Measurements from ENCODE around the gene PDE3A. TPM values are rescaled to one million over a fixed set of nuclear protein-coding genes. Genes with fewer than 3 reads are reported as not detected.

Gene PDE3A
- total RNA-seq, 2 experiments from 2014 or later, result not detected

- ChIA-PET CTCF (no interaction called here), POLR2A (no interaction called here)
- Mint-ChIP-seq H3K9me3 (no peaks in the 10 kb centered on the region), H3K4me1 (no peaks in the 10 kb centered on the region), H3K4me3 (no peak overlapping the region), H3K27ac (no peak overlapping the region), H3K36me3 (ENCODE audit: low read depth) (no peaks in the 10 kb centered on the region), H3K27me3 (no peaks in the 10 kb centered on the region)
- no peak for DNase-seq
These were observed 117.9 kb downstream of the PDE3A start for GRCh38 chr12:20486233-20486632.

- Mint-ChIP-seq H3K36me3 (ENCODE audit: low read depth) (no peaks in the 10 kb centered on the region), H3K4me3 (no peak overlapping the region), H3K27me3 (no peaks in the 10 kb centered on the region), H3K4me1 (peaks cover 5% of the 10 kb centered on the region), H3K9me3 (no peaks in the 10 kb centered on the region), H3K27ac (no peak overlapping the region)
- ChIA-PET POLR2A (no interaction called here), CTCF (no interaction called here)
- no peak for DNase-seq
These were observed 119.2 kb downstream of the PDE3A start for GRCh38 chr12:20487519-20487918.

GRCh38 chr12:20489645-20490044 lies 121.3 kb downstream of the PDE3A start:
- peaks cover 5% of the 10 kb centered on the region for H3K4me1 Mint-ChIP-seq
- no peaks in the 10 kb centered on the region for H3K9me3 Mint-ChIP-seq
- POLR2A ChIA-PET, result no interaction called here
- CTCF ChIA-PET, result no interaction called here
- no peak overlapping the region for H3K27ac Mint-ChIP-seq
- H3K4me3 Mint-ChIP-seq, result no peak overlapping the region
- DNase-seq, result no peak
- no peaks in the 10 kb centered on the region for H3K27me3 Mint-ChIP-seq
- H3K36me3 Mint-ChIP-seq (ENCODE audit: low read depth), result no peaks in the 10 kb centered on the region

GRCh38 chr12:20490213-20490612 lies 121.9 kb downstream of the PDE3A start:
- no peaks in the 10 kb centered on the region for H3K27me3 Mint-ChIP-seq
- CTCF ChIA-PET, result no interaction called here
- H3K36me3 Mint-ChIP-seq (ENCODE audit: low read depth), result no peaks in the 10 kb centered on the region
- H3K9me3 Mint-ChIP-seq, result no peaks in the 10 kb centered on the region
- H3K4me1 Mint-ChIP-seq, result peaks cover 5% of the 10 kb centered on the region
- POLR2A ChIA-PET, result no interaction called here
- H3K4me3 Mint-ChIP-seq, result no peak overlapping the region
- no peak for DNase-seq
- no peak overlapping the region for H3K27ac Mint-ChIP-seq

- ChIA-PET CTCF (no interaction called here), POLR2A (no interaction called here)
- Mint-ChIP-seq H3K9me3 (no peaks in the 10 kb centered on the region), H3K4me1 (peaks cover 5% of the 10 kb centered on the region), H3K4me3 (no peak overlapping the region), H3K27ac (no peak overlapping the region), H3K27me3 (no peaks in the 10 kb centered on the region), H3K36me3 (ENCODE audit: low read depth) (no peaks in the 10 kb centered on the region)
- no peak for DNase-seq
These were observed 123.0 kb downstream of the PDE3A start for GRCh38 chr12:20491290-20491689.

- no peak overlapping the region for H3K27ac Mint-ChIP-seq
- no peaks in the 10 kb centered on the region for H3K27me3 Mint-ChIP-seq
- no peaks in the 10 kb centered on the region for H3K36me3 Mint-ChIP-seq (ENCODE audit: low read depth)
- peaks cover 5% of the 10 kb centered on the region for H3K4me1 Mint-ChIP-seq
- ChIA-PET POLR2A (no interaction called here), CTCF (interaction anchor here (0.6 kb wide), 1 partner anchor 1182 kb away, joined by 3 read pairs; no protein-coding TSS in a partner anchor)
- no peaks in the 10 kb centered on the region for H3K9me3 Mint-ChIP-seq
- DNase-seq, result no peak
- H3K4me3 Mint-ChIP-seq, result no peak overlapping the region
These were observed 124.0 kb downstream of the PDE3A start for GRCh38 chr12:20492251-20492760.

GRCh38 chr12:20493934-20494333 lies 125.6 kb downstream of the PDE3A start:
- H3K4me3 Mint-ChIP-seq, result no peak overlapping the region
- DNase-seq, result no peak
- H3K36me3 Mint-ChIP-seq (ENCODE audit: low read depth), result no peaks in the 10 kb centered on the region
- ChIA-PET CTCF (no interaction called here), POLR2A (no interaction called here)
- no peaks in the 10 kb centered on the region for H3K27me3 Mint-ChIP-seq
- H3K27ac Mint-ChIP-seq, result no peak overlapping the region
- peaks cover 5% of the 10 kb centered on the region for H3K4me1 Mint-ChIP-seq
- H3K9me3 Mint-ChIP-seq, result no peaks in the 10 kb centered on the region

GRCh38 chr12:20494851-20495250 lies 126.5 kb downstream of the PDE3A start:
- no peak for DNase-seq
- Mint-ChIP-seq H3K27me3 (no peaks in the 10 kb centered on the region), H3K9me3 (no peaks in the 10 kb centered on the region), H3K36me3 (ENCODE audit: low read depth) (no peaks in the 10 kb centered on the region), H3K4me3 (no peak overlapping the region), H3K4me1 (peaks cover 5% of the 10 kb centered on the region), H3K27ac (no peak overlapping the region)
- POLR2A ChIA-PET, result no interaction called here
- CTCF ChIA-PET, result no interaction called here

- Mint-ChIP-seq H3K4me3 (no peak overlapping the region), H3K9me3 (no peaks in the 10 kb centered on the region), H3K4me1 (peaks cover 5% of the 10 kb centered on the region), H3K36me3 (ENCODE audit: low read depth) (no peaks in the 10 kb centered on the region), H3K27ac (no peak overlapping the region), H3K27me3 (no peaks in the 10 kb centered on the region)
- no peak for DNase-seq
- CTCF ChIA-PET, result no interaction called here
- POLR2A ChIA-PET, result no interaction called here
These were observed 127.7 kb downstream of the PDE3A start for GRCh38 chr12:20495997-20496396.

- no peak overlapping the region for H3K4me3 Mint-ChIP-seq
- H3K27ac Mint-ChIP-seq, result no peak overlapping the region
- no peaks in the 10 kb centered on the region for H3K36me3 Mint-ChIP-seq (ENCODE audit: low read depth)
- no peaks in the 10 kb centered on the region for H3K27me3 Mint-ChIP-seq
- DNase-seq, result no peak
- CTCF ChIA-PET, result no interaction called here
- H3K4me1 Mint-ChIP-seq, result no peaks in the 10 kb centered on the region
- POLR2A ChIA-PET, result no interaction called here
- H3K9me3 Mint-ChIP-seq, result no peaks in the 10 kb centered on the region
These were observed 129.4 kb downstream of the PDE3A start for GRCh38 chr12:20497707-20498106.

GRCh38 chr12:20501958-20502357 lies 133.6 kb downstream of the PDE3A start:
- H3K4me3 Mint-ChIP-seq, result no peak overlapping the region
- no peaks in the 10 kb centered on the region for H3K27me3 Mint-ChIP-seq
- no peaks in the 10 kb centered on the region for H3K4me1 Mint-ChIP-seq
- ChIA-PET POLR2A (no interaction called here), CTCF (no interaction called here)
- DNase-seq, result no peak
- no peaks in the 10 kb centered on the region for H3K36me3 Mint-ChIP-seq (ENCODE audit: low read depth)
- H3K27ac Mint-ChIP-seq, result no peak overlapping the region
- no peaks in the 10 kb centered on the region for H3K9me3 Mint-ChIP-seq

GRCh38 chr12:20503858-20504257 lies 135.5 kb downstream of the PDE3A start:
- Mint-ChIP-seq H3K27ac (no peak overlapping the region), H3K36me3 (ENCODE audit: low read depth) (no peaks in the 10 kb centered on the region), H3K9me3 (no peaks in the 10 kb centered on the region), H3K27me3 (no peaks in the 10 kb centered on the region), H3K4me1 (no peaks in the 10 kb centered on the region), H3K4me3 (no peak overlapping the region)
- ChIA-PET CTCF (no interaction called here), POLR2A (no interaction called here)
- no peak for DNase-seq

GRCh38 chr12:20505056-20505455 lies 136.7 kb downstream of the PDE3A start:
- Mint-ChIP-seq H3K4me3 (no peak overlapping the region), H3K9me3 (no peaks in the 10 kb centered on the region), H3K4me1 (no peaks in the 10 kb centered on the region), H3K27ac (no peak overlapping the region), H3K36me3 (ENCODE audit: low read depth) (no peaks in the 10 kb centered on the region), H3K27me3 (no peaks in the 10 kb centered on the region)
- POLR2A ChIA-PET, result no interaction called here
- no peak for DNase-seq
- CTCF ChIA-PET, result no interaction called here

- DNase-seq, result no peak
- H3K4me1 Mint-ChIP-seq, result no peaks in the 10 kb centered on the region
- H3K9me3 Mint-ChIP-seq, result no peaks in the 10 kb centered on the region
- POLR2A ChIA-PET, result no interaction called here
- H3K36me3 Mint-ChIP-seq (ENCODE audit: low read depth), result no peaks in the 10 kb centered on the region
- no peaks in the 10 kb centered on the region for H3K27me3 Mint-ChIP-seq
- no peak overlapping the region for H3K27ac Mint-ChIP-seq
- CTCF ChIA-PET, result no interaction called here
- H3K4me3 Mint-ChIP-seq, result no peak overlapping the region
These were observed 138.7 kb downstream of the PDE3A start for GRCh38 chr12:20507056-20507455.

GRCh38 chr12:20507711-20508110 lies 139.4 kb downstream of the PDE3A start:
- Mint-ChIP-seq H3K4me1 (no peaks in the 10 kb centered on the region), H3K36me3 (ENCODE audit: low read depth) (no peaks in the 10 kb centered on the region), H3K27me3 (no peaks in the 10 kb centered on the region), H3K9me3 (no peaks in the 10 kb centered on the region), H3K27ac (no peak overlapping the region), H3K4me3 (no peak overlapping the region)
- CTCF ChIA-PET, result no interaction called here
- DNase-seq, result no peak
- POLR2A ChIA-PET, result no interaction called here
